ENCODE data around the gene GARNL3. TPM values are rescaled to one million over a fixed set of nuclear protein-coding genes. Genes with fewer than 3 reads are reported as not detected.

The GARNL3 gene
- total and polyA plus RNA-seq, 2 of the 13 experiments (the other 11 are each of a cell fraction or from before 2014, with no cell fraction given) = 3.9 to 11.0 TPM

- DNase-seq (ENCODE audit: low spot score) (no peak), FAIRE-seq (no peak), ATAC-seq (no peak)
- Histone ChIP-seq H3K4me1 (ENCODE audit: insufficient read depth, low read length) (peaks cover 1% of the 10 kb centered on the region; the same call in 1 of the 2 replicates), H4K20me1 (ENCODE audit: insufficient read depth, low read length) (no peaks in the 10 kb centered on the region), H3K36me3 (replicated peaks in 1 of 2; ENCODE audit: control insufficient read depth in 1 of 2, insufficient read depth in 2 of 2, low read length in 2 of 2) (no peaks in the 10 kb centered on the region; a peak in 1 of 5 replicates), H3K4me3 (replicated peaks in 1 of 3; ENCODE audit: insufficient read depth in 1 of 3, low read depth in 2 of 3, low read length in 3 of 3) (no peak overlapping the region), H2AFZ (ENCODE audit: low read length) (no peak overlapping the region), H3K4me2 (ENCODE audit: low read depth, low read length) (no peak overlapping the region), H3K79me2 (ENCODE audit: insufficient read depth, low read length) (no peaks in the 10 kb centered on the region), H3K9me3 (ENCODE audit: low read length) (no peaks in the 10 kb centered on the region), H3K27me3 (ENCODE audit: control insufficient read depth in 1 of 2, insufficient read depth in 2 of 2, low read length in 2 of 2) (no peaks in the 10 kb centered on the region), H3K27ac (ENCODE audit: extremely low read length, insufficient read depth, low read length) (no peak overlapping the region), H3K9ac (ENCODE audit: insufficient read depth, low read depth, low read length) (no peak overlapping the region)
- ChIA-PET POLR2A (no interaction called here), CTCF (ENCODE audit: low intra/inter-chr PET ratio, low total read pairs) (no interaction called here)
- intact Hi-C loops (cut with micrococcal nuclease; ENCODE audit: unreplicated experiment) = no loop called here
- in situ Hi-C loops (cut with HindIII; ENCODE audit: extremely low pct_ligation_motif_present, low pct_unique_long_range_greater_than_20kb) = no loop called here
- 100% methylated on average over 3 of the region's 3 CpGs for WGBS (ENCODE audit: low lambda C conversion rate)
- BruUV-seq (replicated peaks) = no TSS peak
- TF ChIP-seq MLLT10 (CRISPR knock-in tag; IDR thresholded peaks at IDR 0.05) (no peak), ZNF446 (CRISPR knock-in tag; IDR thresholded peaks at IDR 0.05) (no peak), NAIF1 (CRISPR knock-in tag; IDR thresholded peaks at IDR 0.05; ENCODE audit: borderline replicate concordance) (no peak), XRCC5 (optimal IDR thresholded peaks at IDR 0.05; ENCODE audit: low read length) (no peak), ZNF552 (CRISPR knock-in tag; IDR thresholded peaks at IDR 0.05; ENCODE audit: borderline replicate concordance) (no peak), AKNA (CRISPR knock-in tag; IDR thresholded peaks at IDR 0.05; ENCODE audit: borderline replicate concordance) (no peak), ZBTB33 (CRISPR knock-in tag; IDR thresholded peaks at IDR 0.05) (no peak), FOXO4 (CRISPR knock-in tag; conservative IDR thresholded peaks at IDR 0.05) (no peak), ZBTB2 (CRISPR knock-in tag; IDR thresholded peaks at IDR 0.05; ENCODE audit: low read depth) (no peak), ZFP91 (CRISPR knock-in tag; IDR thresholded peaks at IDR 0.05; ENCODE audit: borderline replicate concordance) (no peak), ISX (CRISPR knock-in tag; conservative IDR thresholded peaks at IDR 0.05) (no peak), ZBTB21 (CRISPR knock-in tag; IDR thresholded peaks at IDR 0.05) (no peak), CENPX (CRISPR knock-in tag; IDR thresholded peaks at IDR 0.05) (no peak), NKX3-1 (CRISPR knock-in tag; IDR thresholded peaks at IDR 0.05) (no peak)
Measured at GRCh38 chr9:127231666-127232065, 32.9 kb upstream of the GARNL3 start.
